ENCODE measurements around the gene KCNJ9.

KCNJ9 gene

DNA sequence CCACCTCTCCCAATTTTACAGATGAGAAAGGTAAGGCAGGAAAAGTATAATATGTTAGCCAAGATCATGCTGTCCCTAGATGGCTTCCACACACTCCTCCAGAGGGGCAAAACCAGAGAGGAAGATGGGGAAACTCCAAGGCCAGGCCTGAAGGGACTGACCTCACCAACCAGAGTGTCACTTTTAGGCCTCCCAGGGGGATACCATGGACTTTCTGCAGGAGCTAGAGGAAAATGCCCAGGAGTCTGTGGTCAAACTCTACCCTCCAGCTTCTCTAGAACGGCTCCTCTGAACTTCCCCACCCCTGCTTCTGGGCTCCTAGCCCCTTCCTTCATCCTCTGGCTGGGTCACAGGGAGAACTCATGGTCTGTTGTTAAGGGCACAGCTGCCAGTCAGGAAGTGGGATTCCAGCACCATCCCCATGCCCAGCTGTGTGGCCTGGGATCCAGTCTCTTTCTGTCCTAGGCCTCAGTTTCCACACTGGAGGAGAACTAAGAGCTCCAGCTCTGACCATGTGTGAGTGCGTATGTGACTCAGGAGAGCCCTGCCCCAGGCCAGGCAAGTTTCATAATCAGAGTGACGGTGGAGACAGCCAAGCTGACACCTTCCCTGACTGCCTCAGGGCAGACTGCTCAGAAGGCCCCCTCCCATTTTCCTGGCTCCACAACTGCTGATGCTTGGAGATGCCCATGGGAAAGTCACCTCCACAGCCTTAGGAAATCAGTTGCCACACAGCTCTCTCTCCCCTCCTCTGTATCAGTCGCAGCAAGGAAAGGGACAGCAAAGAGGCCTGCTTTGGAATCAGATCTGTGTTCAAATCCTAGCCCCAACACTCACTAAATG, 15.2 kb downstream of the KCNJ9 start:
- WGBS (ENCODE audit: extremely low coverage, insufficient coverage, insufficient read length), result no CpG with 5 or more reads among the region's 4 CpGs
- peaks cover 2% of the 10 kb centered on the region for H3K79me1 ChIP-seq (ENCODE audit: low read length)
- H2BK12ac ChIP-seq (ENCODE audit: low read length), result no peak overlapping the region
- H3K79me2 ChIP-seq (ENCODE audit: control insufficient read depth, insufficient read depth, low read length, poor library complexity), result no peaks in the 10 kb centered on the region
- H3K9me3 ChIP-seq (ENCODE audit: insufficient read depth, low read depth, low read length), result peaks cover 5% of the 10 kb centered on the region
- H3K18ac ChIP-seq (ENCODE audit: low read length), result no peak overlapping the region
- DNase-seq, result peak; percentile 98 to 99
- H3K14ac ChIP-seq (ENCODE audit: low read length), result no peak overlapping the region
- no peak overlapping the region for H4K8ac ChIP-seq (ENCODE audit: low read depth, low read length)
- no peak overlapping the region for H3K27ac ChIP-seq (ENCODE audit: low read depth, low read length)
- no peak overlapping the region for H2BK120ac ChIP-seq (ENCODE audit: insufficient read depth, low read length, poor library complexity)
- no peak overlapping the region for H3K4me3 ChIP-seq (ENCODE audit: low read depth, low read length)
- H4K12ac ChIP-seq (ENCODE audit: low read depth, low read length), result no peak overlapping the region
- H3K27me3 ChIP-seq (ENCODE audit: insufficient read depth, low read length), result no peaks in the 10 kb centered on the region
- H2BK5ac ChIP-seq (ENCODE audit: low read depth, low read length, poor library complexity), result no peak overlapping the region
- H3K9ac ChIP-seq (ENCODE audit: low read length), result no peak overlapping the region
- H4K91ac ChIP-seq (ENCODE audit: low read depth, low read length), result no peak overlapping the region
- H3K4ac ChIP-seq (ENCODE audit: low read depth, low read length), result no peak overlapping the region
- H3K23ac ChIP-seq (ENCODE audit: low read length), result no peak overlapping the region
- H2AFZ ChIP-seq (ENCODE audit: insufficient read depth, low read length, poor library complexity), result no peak overlapping the region
- no peak overlapping the region for H3K4me2 ChIP-seq (ENCODE audit: low read length)
- peaks cover 0 to 5% of the 10 kb centered on the region in 2 experiments for H3K36me3 ChIP-seq (ENCODE audit: control insufficient read depth in 1 of 2, insufficient read depth in 2 of 2, low read length in 2 of 2)
- no peak overlapping the region for H2AK5ac ChIP-seq (ENCODE audit: low read length)
- peaks cover 18 to 20% of the 10 kb centered on the region in 2 experiments for H3K4me1 ChIP-seq (ENCODE audit: control insufficient read depth in 1 of 2, insufficient read depth in 2 of 2, low read length in 2 of 2)

GRCh38 chr1:160097151-160097910, 16.0 kb downstream of the KCNJ9 start:
- H3K9me3 ChIP-seq (ENCODE audit: insufficient read depth, low read depth, low read length), result peaks cover 2% of the 10 kb centered on the region
- peaks cover 2% of the 10 kb centered on the region for H3K79me1 ChIP-seq (ENCODE audit: low read length)
- no peak overlapping the region for H2BK12ac ChIP-seq (ENCODE audit: low read length)
- no peak overlapping the region for H3K4ac ChIP-seq (ENCODE audit: low read depth, low read length)
- no peaks in the 10 kb centered on the region for H3K79me2 ChIP-seq (ENCODE audit: control insufficient read depth, insufficient read depth, low read length, poor library complexity)
- H3K18ac ChIP-seq (ENCODE audit: low read length), result no peak overlapping the region
- no peak overlapping the region for H4K12ac ChIP-seq (ENCODE audit: low read depth, low read length)
- no peak overlapping the region for H3K9ac ChIP-seq (ENCODE audit: low read length)
- no peak overlapping the region for H3K27ac ChIP-seq (ENCODE audit: low read depth, low read length)
- peaks cover 0 to 2% of the 10 kb centered on the region in 2 experiments for H3K36me3 ChIP-seq (ENCODE audit: control insufficient read depth in 1 of 2, insufficient read depth in 2 of 2, low read length in 2 of 2)
- H4K91ac ChIP-seq (ENCODE audit: low read depth, low read length), result no peak overlapping the region
- no peak overlapping the region for H2BK120ac ChIP-seq (ENCODE audit: insufficient read depth, low read length, poor library complexity)
- no peak overlapping the region for H2AK5ac ChIP-seq (ENCODE audit: low read length)
- no peak overlapping the region for H2BK5ac ChIP-seq (ENCODE audit: low read depth, low read length, poor library complexity)
- no peak overlapping the region for H3K14ac ChIP-seq (ENCODE audit: low read length)
- peaks cover 18 to 20% of the 10 kb centered on the region in 2 experiments for H3K4me1 ChIP-seq (ENCODE audit: control insufficient read depth in 1 of 2, insufficient read depth in 2 of 2, low read length in 2 of 2)
- H3K23ac ChIP-seq (ENCODE audit: low read length), result no peak overlapping the region
- peak overlapping the region; percentile 96 for H3K4me2 ChIP-seq (ENCODE audit: low read length)
- WGBS (ENCODE audit: extremely low coverage, insufficient coverage, insufficient read length), result no CpG with 5 or more reads among the region's 5 CpGs
- no peak overlapping the region for H2AFZ ChIP-seq (ENCODE audit: insufficient read depth, low read length, poor library complexity)
- peak in 1 of 2 donors; percentile 19 for DNase-seq
- no peak overlapping the region for H4K8ac ChIP-seq (ENCODE audit: low read depth, low read length)
- H3K4me3 ChIP-seq (ENCODE audit: low read depth, low read length), result no peak overlapping the region
- no peaks in the 10 kb centered on the region for H3K27me3 ChIP-seq (ENCODE audit: insufficient read depth, low read length)

DNA sequence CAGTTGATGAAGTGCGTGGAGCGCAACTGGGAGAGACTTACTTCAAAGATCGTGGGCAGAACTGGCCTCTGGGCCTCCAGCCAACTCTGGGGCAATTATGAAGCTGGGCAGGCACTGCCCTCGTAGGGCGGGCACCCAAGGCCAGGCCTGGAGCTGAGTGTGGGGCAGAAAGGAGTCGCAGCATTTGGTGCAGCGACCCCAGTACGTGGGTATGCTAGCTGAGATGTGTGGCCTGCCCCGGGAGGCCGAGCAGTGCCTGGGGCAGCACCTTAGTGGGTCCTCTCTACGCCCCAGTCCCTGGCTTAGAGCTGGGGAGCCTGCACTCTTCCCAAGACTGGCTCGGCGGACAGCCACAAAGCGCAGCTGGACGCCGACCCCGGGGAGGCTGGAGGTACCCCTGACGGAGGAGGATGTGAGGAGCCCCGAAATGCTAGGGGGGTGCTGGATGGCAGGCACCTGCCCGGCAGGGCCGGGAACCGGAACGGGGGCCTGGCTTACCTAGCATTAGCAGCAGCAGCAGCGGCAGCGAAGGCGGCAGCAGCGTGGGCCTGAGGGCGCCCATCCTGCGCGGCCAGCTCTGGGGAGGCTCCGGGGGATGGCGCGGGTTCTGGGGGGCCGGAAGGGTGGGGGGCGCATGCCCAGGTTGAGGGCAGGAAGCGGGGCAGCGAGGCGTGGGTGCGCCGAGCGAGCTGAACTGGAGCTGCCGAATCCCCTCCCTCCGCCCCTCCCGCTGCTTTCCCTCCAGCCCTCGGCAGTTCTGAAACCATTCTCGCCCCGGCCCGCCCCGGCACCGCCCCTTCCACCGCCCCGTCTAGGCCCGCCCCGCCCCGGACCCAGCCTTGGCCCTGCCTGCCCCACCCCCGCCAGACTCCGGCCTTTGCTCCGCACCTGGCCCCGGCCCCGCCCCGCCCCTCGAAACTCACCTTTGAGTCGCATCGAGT, 16.8 kb downstream of the KCNJ9 start, which contains the start of gene IGSF8:
TSS of gene IGSF8 (minus strand) at position 709 of the 941 bp plus-strand sequence. CDS start at position 562, 147 bp downstream.
- H3K9ac ChIP-seq (ENCODE audit: low read length), result peak within 1 kb of the TSS; percentile 52
- no peaks in the 10 kb centered on the region for H3K36me3 ChIP-seq (ENCODE audit: control insufficient read depth in 1 of 2, insufficient read depth in 2 of 2, low read length in 2 of 2)
- peak within 1 kb of the TSS; percentile 15 for H4K8ac ChIP-seq (ENCODE audit: low read depth, low read length)
- H2AK5ac ChIP-seq (ENCODE audit: low read length), result no peak within 1 kb of the TSS
- H4K91ac ChIP-seq (ENCODE audit: low read depth, low read length), result peak within 1 kb of the TSS; percentile 23
- peak within 1 kb of the TSS; percentile 26 for H4K12ac ChIP-seq (ENCODE audit: low read depth, low read length)
- no peaks in the 10 kb centered on the region for H3K27me3 ChIP-seq (ENCODE audit: insufficient read depth, low read length)
- peak; percentile 54 to 81 for DNase-seq
- H2BK5ac ChIP-seq (ENCODE audit: low read depth, low read length, poor library complexity), result no peak within 1 kb of the TSS
- WGBS (ENCODE audit: extremely low coverage, insufficient coverage, insufficient read length), result no CpG with 5 or more reads among the region's 64 CpGs
- H3K14ac ChIP-seq (ENCODE audit: low read length), result no peak within 1 kb of the TSS
- H3K9me3 ChIP-seq (ENCODE audit: insufficient read depth, low read depth, low read length), result peaks cover 2% of the 10 kb centered on the region
- H2AFZ ChIP-seq (ENCODE audit: insufficient read depth, low read length, poor library complexity), result peak within 1 kb of the TSS; percentile 71
- H3K79me1 ChIP-seq (ENCODE audit: low read length), result peaks cover 2% of the 10 kb centered on the region
- H3K4me3 ChIP-seq (ENCODE audit: low read depth, low read length), result peak within 1 kb of the TSS; percentile 78
- peaks cover 18 to 20% of the 10 kb centered on the region in 2 experiments for H3K4me1 ChIP-seq (ENCODE audit: control insufficient read depth in 1 of 2, insufficient read depth in 2 of 2, low read length in 2 of 2)
- no peak within 1 kb of the TSS for H3K27ac ChIP-seq (ENCODE audit: low read depth, low read length)
- peak within 1 kb of the TSS; percentile 3 for H3K18ac ChIP-seq (ENCODE audit: low read length)
- peak within 1 kb of the TSS; percentile 96 for H3K4me2 ChIP-seq (ENCODE audit: low read length)
- H2BK12ac ChIP-seq (ENCODE audit: low read length), result no peak within 1 kb of the TSS
- H3K4ac ChIP-seq (ENCODE audit: low read depth, low read length), result no peak within 1 kb of the TSS
- H3K23ac ChIP-seq (ENCODE audit: low read length), result no peak within 1 kb of the TSS
- H3K79me2 ChIP-seq (ENCODE audit: control insufficient read depth, insufficient read depth, low read length, poor library complexity), result no peaks in the 10 kb centered on the region
- no peak within 1 kb of the TSS for H2BK120ac ChIP-seq (ENCODE audit: insufficient read depth, low read length, poor library complexity)

Data from trophoblast cell (in vitro differentiated cells and primary cell).